IMR-90 (cell line): ENCODE measurements around the gene PPP1R12C. TPM values are rescaled to one million over a fixed set of nuclear protein-coding genes. Genes with fewer than 3 reads are reported as not detected.

Experiments used
- ATAC-seq: fragments of 200-7000 bp; cut with Tn5 transposase; 2 replicates; pipeline ENCODE4 v1.9.1; 2020; ENCODE audit warnings: low read depth, mild to moderate bottlenecking, moderate library complexity
- BruUV-seq: library from RNA; stranded (reverse); fragments of 400-500 nt; replicated peaks from 2 replicates; lab custom pipeline; 2021; lab: Mats Ljungman, UMichigan
- CTCF ChIA-PET: fragments of 300-600 bp; formaldehyde crosslinking; extraction: SDS; loops from one replicate; lab custom pipeline; 2021; ENCODE audit warnings: antibody characterized with exemption; lab: Yijun Ruan, JAX
- POLR2A ChIA-PET: fragments of 300-600 bp; sonication (Branson Sonifier 250); formaldehyde crosslinking; loops from one replicate; lab custom pipeline; 2022; ENCODE audit warnings: antibody characterized with exemption; ENCODE audit not compliant: unreplicated experiment; lab: Charles Lee
- DNase-seq: peaks from one replicate; pipeline ENCODE4 v3.0.0; 2013
- H2AFZ ChIP-seq: replicated peaks from 2 replicates; pipeline ENCODE3; 2013; ENCODE audit warnings: low read length, mild to moderate bottlenecking; ENCODE audit not compliant: poor library complexity
- H2AK5ac ChIP-seq: 2 replicates; pipeline ENCODE4 v1.6.1; 2013; ENCODE audit warnings: low read depth, low read length, inconsistent platforms
- H2AK9ac ChIP-seq: replicated peaks from 2 replicates; pipeline ENCODE3; 2013; ENCODE audit warnings: mild to moderate bottlenecking, low read depth, low read length, moderate library complexity; ENCODE audit not compliant: poor library complexity
- H2BK120ac ChIP-seq: 2 replicates; pipeline ENCODE4 v1.6.1; 2013; ENCODE audit warnings: low read depth, low read length, inconsistent platforms
- H2BK15ac ChIP-seq: 3 replicates; pipeline ENCODE4 v1.6.1; 2013; ENCODE audit warnings: low read depth, low read length, inconsistent platforms
- H2BK20ac ChIP-seq: 2 replicates; pipeline ENCODE4 v1.6.1; 2013; ENCODE audit warnings: low read depth, mild to moderate bottlenecking, inconsistent platforms, low read length, moderate library complexity
- H2BK5ac ChIP-seq: 2 replicates; pipeline ENCODE4 v1.6.1; 2013; ENCODE audit warnings: mild to moderate bottlenecking, low read depth, low read length, inconsistent platforms; ENCODE audit not compliant: poor library complexity, severe bottlenecking
- H3K14ac ChIP-seq: replicated peaks from 2 replicates; pipeline ENCODE4 v1.6.1; 2013; ENCODE audit warnings: low read depth, low read length, inconsistent platforms
- H3K18ac ChIP-seq: 2 replicates; pipeline ENCODE4 v1.6.1; 2013; ENCODE audit warnings: low read depth, low read length, control low read depth
- H3K23ac ChIP-seq: 2 replicates; pipeline ENCODE4 v1.6.1; 2013; ENCODE audit warnings: low read depth, low read length, inconsistent platforms
- H3K27ac ChIP-seq: 2 replicates; pipeline ENCODE4 v1.5.1; 2013; ENCODE audit warnings: mild to moderate bottlenecking, control low read depth, low read length; ENCODE audit not compliant: insufficient read depth
- H3K27me3 ChIP-seq: 2 replicates; pipeline ENCODE4 v1.6.1; 2013; ENCODE audit warnings: low read length; ENCODE audit not compliant: control insufficient read depth, insufficient read depth
- H3K36me3 ChIP-seq: 2 replicates; pipeline ENCODE4 v1.6.1; 2013; ENCODE audit warnings: low read length, mixed read lengths; ENCODE audit not compliant: control insufficient read depth, insufficient read depth
- H3K4ac ChIP-seq: 2 replicates; pipeline ENCODE4 v1.6.1; 2013; ENCODE audit warnings: low read depth, low read length, inconsistent platforms
- H3K4me1 ChIP-seq: 2 replicates; pipeline ENCODE4 v1.6.1; 2013; ENCODE audit warnings: low read length, mixed read lengths; ENCODE audit not compliant: control insufficient read depth, insufficient read depth
- H3K4me2 ChIP-seq: 2 replicates; pipeline ENCODE4 v1.6.1; 2013; ENCODE audit warnings: low read depth, mild to moderate bottlenecking, control low read depth, low read length, moderate library complexity
- H3K4me3 ChIP-seq: 2 replicates; pipeline ENCODE4 v1.5.1; 2013; ENCODE audit warnings: low read depth, mild to moderate bottlenecking, control low read depth, low read length, moderate library complexity; ENCODE audit not compliant: insufficient read depth
- H3K56ac ChIP-seq: 2 replicates; pipeline ENCODE4 v1.6.1; 2013; ENCODE audit warnings: low read length, inconsistent platforms; ENCODE audit not compliant: insufficient read depth; ENCODE audit errors: extremely low read depth
- H3K79me1 ChIP-seq, 2 experiments: 2 replicates each; pipeline ENCODE4 v1.6.1; 2013; ENCODE audit warnings: low read length in 2 of 2, inconsistent platforms in 1 of 2, low read depth in 1 of 2
- H3K9ac ChIP-seq: 2 replicates; pipeline ENCODE4 v1.6.1; 2013; ENCODE audit warnings: low read depth, low read length, control low read depth
- H3K9me1 ChIP-seq: 2 replicates; pipeline ENCODE4 v1.6.1; 2013; ENCODE audit warnings: low read length, inconsistent platforms; ENCODE audit not compliant: insufficient read depth
- H3K9me3 ChIP-seq: 2 replicates; pipeline ENCODE4 v1.6.1; 2013; ENCODE audit warnings: low read length; ENCODE audit not compliant: control insufficient read depth, insufficient read depth
- H4K20me1 ChIP-seq: 2 replicates; pipeline ENCODE4 v1.6.1; 2013; ENCODE audit warnings: low read length, inconsistent platforms; ENCODE audit not compliant: insufficient read depth
- H4K5ac ChIP-seq: 2 replicates; pipeline ENCODE4 v1.6.1; 2013; ENCODE audit warnings: mild to moderate bottlenecking, low read depth, low read length, control low read depth
- H4K8ac ChIP-seq, 2 experiments: 2 replicates each; pipeline ENCODE4 v1.6.1; 2013; ENCODE audit warnings: low read depth in 2 of 2, low read length in 2 of 2, control low read depth in 1 of 2, inconsistent platforms in 1 of 2
- H4K91ac ChIP-seq: 2 replicates; pipeline ENCODE4 v1.6.1; 2013; ENCODE audit warnings: low read depth, low read length, inconsistent platforms; ENCODE audit not compliant: insufficient read depth
- BHLHE40 ChIP-seq: fragments of 150-350 bp; IDR thresholded peaks from 2 replicates; pipeline ENCODE4 v1.6.1; 2016; ENCODE audit warnings: mild to moderate bottlenecking, low read depth, low read length
- CHD1 ChIP-seq: IDR thresholded peaks from 2 replicates; pipeline ENCODE4 v1.6.1; 2012; ENCODE audit warnings: low read depth, low read length, improper control_type of control experiment
- CTCF ChIP-seq: conservative IDR thresholded peaks from 2 replicates; pipeline ENCODE4 v1.5.1; 2012; ENCODE audit warnings: mild to moderate bottlenecking, low read depth, low read length, improper control_type of control experiment
- ELK1 ChIP-seq: fragments of 150-350 bp; IDR thresholded peaks from 2 replicates; pipeline ENCODE4 v1.6.1; 2016; ENCODE audit warnings: low read depth, mild to moderate bottlenecking, low read length, moderate library complexity, borderline replicate concordance
- MAFK ChIP-seq: IDR thresholded peaks from 2 replicates; pipeline ENCODE4 v1.6.1; 2012; ENCODE audit warnings: low read depth, low read length, improper control_type of control experiment
- MAZ ChIP-seq: IDR thresholded peaks from 2 replicates; pipeline ENCODE4 v1.6.1; 2012; ENCODE audit warnings: low read depth, mild to moderate bottlenecking, low read length, improper control_type of control experiment, moderate library complexity, borderline replicate concordance
- MXI1 ChIP-seq: IDR thresholded peaks from 2 replicates; pipeline ENCODE4 v1.6.1; 2012; ENCODE audit warnings: low read depth, mild to moderate bottlenecking, low read length, moderate library complexity, borderline replicate concordance
- NFE2L2 ChIP-seq: fragments of 150-350 bp; IDR thresholded peaks from 2 replicates; pipeline ENCODE4 v1.6.1; 2016; ENCODE audit warnings: low read depth, mild to moderate bottlenecking, low read length
- POLR2A ChIP-seq: IDR thresholded peaks from 2 replicates; pipeline ENCODE4 v1.6.1; 2012; ENCODE audit warnings: mild to moderate bottlenecking, low read depth, low read length
- RAD21 ChIP-seq: IDR thresholded peaks from 2 replicates; pipeline ENCODE4 v1.6.1; 2012; ENCODE audit warnings: low read length, improper control_type of control experiment
- RFX5 ChIP-seq: IDR thresholded peaks from 2 replicates; pipeline ENCODE4 v1.8.0; 2012; ENCODE audit warnings: low read depth, mild to moderate bottlenecking, low read length, moderate library complexity
- SMC3 ChIP-seq: fragments of 150-350 bp; IDR thresholded peaks from 2 replicates; pipeline ENCODE4 v1.6.1; 2016; ENCODE audit warnings: low read depth, mild to moderate bottlenecking, antibody characterized with exemption, low read length, moderate library complexity
- WGBS, 2 experiments: methylation state at CpG; one replicate each; pipeline versions ENCODE4 v1.1.5 to v1.1.7; 2013; ENCODE audit warnings: missing lambda C conversion rate in 2 of 2; ENCODE audit not compliant: insufficient read length in 1 of 2; ENCODE audit errors: extremely low coverage in 2 of 2; 5-methylcytosine and 5-hydroxymethylcytosine counted together
- dilution Hi-C: fragments of 300-500 bp; cut with HindIII; formaldehyde crosslinking; loops from one replicate; pipeline ENCODE4 v1.14.3; 2018; ENCODE audit warnings: low sequenced_read_pairs; ENCODE audit not compliant: unreplicated experiment
- in situ Hi-C: fragments of 300-500 bp; cut with MboI; formaldehyde crosslinking; loops from 3 replicates; pipeline ENCODE4 v1.14.3; 2019; ENCODE audit warnings: low sequenced_read_pairs, inconsistent platforms, mixed read lengths
- intact Hi-C: fragments of 100-400 bp; cut with micrococcal nuclease; formaldehyde crosslinking; loops from 2 replicates; pipeline ENCODE4 v1.10.0; 2022
- polyA plus RNA-seq, 3 experiments: library from polyadenylated mRNA; depleted of rRNA; stranded (reverse); fragments of >200 nt; gene quantifications; 2 replicates each; pipeline ENCODE4 v1.2.3, GENCODE V29; 2012; ENCODE audit warnings: low replicate concordance in 1 of 3
- total RNA-seq: library from RNA; depleted of rRNA; stranded (reverse); fragments of >200 nt; gene quantifications from 2 replicates; pipeline ENCODE4 v1.2.3, GENCODE V29; 2012

The PPP1R12C gene
- total and polyA plus RNA-seq, 2 of the 4 experiments (the other 2 are of a cell fraction), result 21.5 to 81.4 TPM

DNA sequence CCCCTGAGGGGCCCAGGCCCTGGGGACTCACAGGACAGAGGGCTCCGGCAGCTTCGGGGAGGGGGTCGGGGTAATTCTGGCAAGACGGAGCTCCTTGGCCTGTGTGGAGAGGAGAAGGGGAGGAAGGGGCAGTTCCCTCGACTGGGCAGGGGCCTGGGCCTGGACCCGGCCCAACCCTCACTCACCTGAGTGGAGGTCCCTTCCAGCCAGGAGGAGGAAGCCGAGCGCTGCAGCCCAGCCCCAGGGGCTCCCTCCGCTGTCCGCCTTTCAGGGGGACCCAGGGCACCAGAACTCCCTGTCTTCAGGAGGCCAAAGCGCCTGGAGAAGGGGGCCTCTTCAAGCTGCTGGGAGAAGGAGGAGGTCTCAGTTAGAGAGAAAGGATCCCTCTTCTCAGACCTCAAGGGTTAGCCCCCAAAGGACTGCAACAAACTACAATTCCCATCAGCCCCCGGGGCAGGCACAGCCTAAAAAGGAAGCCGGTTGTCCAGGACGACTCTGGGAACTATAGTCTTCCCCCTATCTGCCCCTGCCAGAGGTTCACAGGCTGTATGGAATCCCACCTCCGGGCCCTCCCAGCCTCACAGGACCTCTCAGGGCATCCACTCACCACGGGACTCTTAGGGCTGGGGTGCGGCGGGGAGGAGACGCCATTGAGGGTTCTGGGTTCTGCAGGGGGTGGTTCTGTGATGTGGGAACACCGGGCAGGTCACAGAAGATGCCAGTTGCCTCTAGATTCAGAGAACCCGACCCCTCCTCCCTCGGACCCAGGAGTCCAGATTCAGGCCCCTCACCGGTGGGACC lies 22.0 kb downstream of the PPP1R12C start (continued):
- no peak for TF ChIP-seq BHLHE40

GRCh38 chr19:55094456-55095259 lies 22.8 kb downstream of the PPP1R12C start:
- H3K4me2 ChIP-seq, result no peak overlapping the region
- H2BK120ac ChIP-seq, result no peak overlapping the region
- peaks cover 3% of the 10 kb centered on the region; the same call in 1 of the 2 replicates for H4K20me1 ChIP-seq
- in situ Hi-C loops, result no loop called here
- H4K91ac ChIP-seq, result no peak overlapping the region
- H3K4ac ChIP-seq, result no peak overlapping the region
- DNase-seq, result no peak
- H3K27ac ChIP-seq, result no peak overlapping the region
- H3K23ac ChIP-seq, result no peak overlapping the region
- BruUV-seq, result no TSS peak
- H3K9me1 ChIP-seq, result no peaks in the 10 kb centered on the region
- H3K18ac ChIP-seq, result no peak overlapping the region
- no peak overlapping the region for H2AK5ac ChIP-seq
- H3K9ac ChIP-seq, result no peak overlapping the region
- H2BK5ac ChIP-seq, result no peak overlapping the region
- dilution Hi-C loops, result no loop called here
- no peaks in the 10 kb centered on the region for H3K27me3 ChIP-seq
- 87% methylated on average over 21 of the region's 32 CpGs; no CpG with 5 or more reads in 1 of the 2 experiments for WGBS, 2 experiments
- H3K56ac ChIP-seq, result no peak overlapping the region
- H2BK15ac ChIP-seq, result no peak overlapping the region
- H3K4me3 ChIP-seq, result no peak overlapping the region
- H3K79me1 ChIP-seq, result peaks cover 0 to 9% of the 10 kb centered on the region in 2 experiments; a peak in 3 of 4 replicates
- H2AK9ac ChIP-seq, result no peak overlapping the region
- peaks cover 37% of the 10 kb centered on the region for H3K36me3 ChIP-seq
- H2BK20ac ChIP-seq, result no peak overlapping the region
- H3K14ac ChIP-seq, result no peak overlapping the region
- ATAC-seq, result no peak
- H3K4me1 ChIP-seq, result no peaks in the 10 kb centered on the region
- POLR2A ChIA-PET, result no interaction called here
- H4K8ac ChIP-seq, result no peak overlapping the region
- H2AFZ ChIP-seq, result no peak overlapping the region
- CTCF ChIA-PET, result no interaction called here
- no peaks in the 10 kb centered on the region for H3K9me3 ChIP-seq
- no peak overlapping the region for H4K5ac ChIP-seq
- intact Hi-C loops, result no loop called here
- TF ChIP-seq SMC3, result no peak
- TF ChIP-seq RAD21, result no peak
- no peak for TF ChIP-seq CTCF
- TF ChIP-seq MAFK, result no peak
- no peak for TF ChIP-seq ELK1
- TF ChIP-seq POLR2A, result no peak
- no peak for TF ChIP-seq MAZ
- TF ChIP-seq MXI1, result no peak
- TF ChIP-seq RFX5, result no peak
- no peak for TF ChIP-seq CHD1
- TF ChIP-seq NFE2L2, result no peak
- no peak for TF ChIP-seq BHLHE40
